ENCODE results near the gene NDUFA8. TPM values are rescaled to one million over a fixed set of nuclear protein-coding genes. Genes with fewer than 3 reads are reported as not detected.
A peak's percentile ranks its signal among the peaks of the same experiment; 100 is the strongest.

Gene NDUFA8
- total and polyA plus RNA-seq, 9 of the 15 experiments (the other 6 are each of a cell fraction or from before 2014, with no cell fraction given), result 105 to 212 (median 133) TPM

- TF ChIP-seq CEBPG (CRISPR knock-in tag; IDR thresholded peaks at IDR 0.05) (no peak; the same call in 1 of the 2 replicates), CEBPG (tag; conservative IDR thresholded peaks at IDR 0.05 in 1 of 2, IDR thresholded peaks at IDR 0.05 in 1 of 2) (peak; percentile 3 to 39; a peak in 1 of 4 replicates), STAT5A (IDR thresholded peaks at IDR 0.05; ENCODE audit: borderline replicate concordance, low read length) (no peak), NFIX (CRISPR knock-in tag; IDR thresholded peaks at IDR 0.05; ENCODE audit: low read depth) (no peak), REST (IDR thresholded peaks at IDR 0.05; ENCODE audit: borderline replicate concordance) (peak; percentile 97), REST (CRISPR knock-in tag; IDR thresholded peaks at IDR 0.05; ENCODE audit: low read depth) (peak; percentile 92), ZNF695 (CRISPR knock-in tag; IDR thresholded peaks at IDR 0.05) (no peak), NCOA4 (IDR thresholded peaks at IDR 0.05; ENCODE audit: partially characterized antibody) (no peak), CHD1 (IDR thresholded peaks at IDR 0.05; ENCODE audit: low read length) (no peak), ZNF197 (CRISPR knock-in tag; IDR thresholded peaks at IDR 0.05; ENCODE audit: low read depth) (0 out of 2 replicates have a peak, but pooled peaks have one; percentile 43), MIER1 (IDR thresholded peaks at IDR 0.05; ENCODE audit: low read depth) (peak; percentile 93), FOXP1 (CRISPR knock-in tag; IDR thresholded peaks at IDR 0.05) (no peak), ZNF511 (CRISPR knock-in tag; IDR thresholded peaks at IDR 0.05) (0 out of 2 replicates have a peak, but pooled peaks have one; percentile 44), KDM2B (CRISPR knock-in tag; IDR thresholded peaks at IDR 0.05) (no peak), ZNF384 (IDR thresholded peaks at IDR 0.05; ENCODE audit: low read depth, low read length) (0 out of 2 replicates have a peak, but pooled peaks have one; percentile 8)
Observed at GRCh38 chr9:122095010-122095767, 64.4 kb downstream of the NDUFA8 start (continued).

Measured in K562 (cell line).